GM19328 (cell line): Measurements from ENCODE around the gene MEIS1.

Source experiments
- ATAC-seq: cut with Tn5 transposase; IDR thresholded peaks from one replicate; pipeline ENCODE4 v1.9.1; 2021; ENCODE audit warnings: mild to moderate bottlenecking, moderate library complexity; ENCODE audit not compliant: unreplicated experiment

The MEIS1 gene

GRCh38 chr2:66531567-66531966 is 96.6 kb downstream of the MEIS1 start:
- no peak for ATAC-seq

- no peak for ATAC-seq
These were observed 98.3 kb downstream of the MEIS1 start for GRCh38 chr2:66532972-66533868.

GRCh38 chr2:66534461-66534860 is 99.5 kb downstream of the MEIS1 start:
- ATAC-seq = no peak

- no peak for ATAC-seq
These were observed 100.8 kb downstream of the MEIS1 start for GRCh38 chr2:66535574-66536289.

GRCh38 chr2:66536290-66536673 is 101.4 kb downstream of the MEIS1 start:
- ATAC-seq = no peak

GRCh38 chr2:66536997-66537396 is 102.1 kb downstream of the MEIS1 start:
- ATAC-seq = no peak

- no peak for ATAC-seq
These were observed 103.4 kb downstream of the MEIS1 start for GRCh38 chr2:66538291-66538690.

GRCh38 chr2:66539452-66539851 is 104.5 kb downstream of the MEIS1 start:
- ATAC-seq = no peak

GRCh38 chr2:66541646-66542045 is 106.7 kb downstream of the MEIS1 start:
- no peak for ATAC-seq

- ATAC-seq = no peak
These were observed 108.4 kb downstream of the MEIS1 start for GRCh38 chr2:66543257-66543767.

- ATAC-seq = no peak
These were observed 109.3 kb downstream of the MEIS1 start for GRCh38 chr2:66544258-66544657.

- no peak for ATAC-seq
These were observed 110.3 kb downstream of the MEIS1 start for GRCh38 chr2:66545258-66545657.

GRCh38 chr2:66547118-66547517 is 112.2 kb downstream of the MEIS1 start:
- no peak for ATAC-seq

- ATAC-seq = no peak
These were observed 113.0 kb downstream of the MEIS1 start for GRCh38 chr2:66547887-66548286.

- ATAC-seq = no peak
These were observed 113.5 kb downstream of the MEIS1 start for GRCh38 chr2:66548422-66548821.

- ATAC-seq = no peak
These were observed 115.9 kb downstream of the MEIS1 start for GRCh38 chr2:66550826-66551225.

- no peak for ATAC-seq
These were observed 118.4 kb downstream of the MEIS1 start for GRCh38 chr2:66553370-66553769.

GRCh38 chr2:66555091-66555490 is 120.2 kb downstream of the MEIS1 start:
- ATAC-seq = no peak

GRCh38 chr2:66555501-66556324 is 120.8 kb downstream of the MEIS1 start:
- ATAC-seq = no peak

GRCh38 chr2:66559672-66560071 is 124.7 kb downstream of the MEIS1 start:
- ATAC-seq = no peak

GRCh38 chr2:66560683-66561082 is 125.8 kb downstream of the MEIS1 start:
- ATAC-seq = no peak
